HCT116 (cell line): Measurements from ENCODE around the gene NBAS. TPM values are rescaled to one million over a fixed set of nuclear protein-coding genes. Genes with fewer than 3 reads are reported as not detected.

Experiments used
- ATAC-seq: fragments of 200-7000 bp; cut with Tn5 transposase; 2 replicates; pipeline ENCODE4 v1.9.1; 2020; ENCODE audit warnings: mild to moderate bottlenecking, moderate library complexity
- BruUV-seq: library from RNA; stranded (reverse); fragments of 400-500 nt; replicated peaks from 2 replicates; lab custom pipeline; 2021; lab: Mats Ljungman, UMichigan
- CTCF ChIA-PET: fragments of 300-600 bp; sonication (Branson Sonifier 250); formaldehyde crosslinking; loops from one replicate; lab custom pipeline; 2021; ENCODE audit warnings: antibody characterized with exemption; lab: Charles Lee
- POLR2A ChIA-PET: fragments of 300-600, 350-600 bp; sonication (Branson Sonifier 250); formaldehyde crosslinking; loops from one replicate; lab custom pipeline; 2021; ENCODE audit warnings: antibody characterized with exemption; lab: Charles Lee
- RAD21 ChIA-PET, 2 experiments: fragments of 300-600 bp; sonication (Branson Sonifier 250); formaldehyde crosslinking; loops; one replicate each; lab custom pipeline; 2023; ENCODE audit warnings: low total read pairs in 2 of 2; ENCODE audit not compliant: uncharacterized antibody in 2 of 2, unreplicated experiment in 2 of 2, low non-redundant PET in 1 of 2; lab: Charles Lee
- DNase-seq: peaks from one replicate; pipeline ENCODE4 v3.0.0-alpha.2; 2010; ENCODE audit warnings: low read depth, low spot score
- H2AFZ ChIP-seq: fragments of 200-600 bp; shearing (Covaris generic), sonication (generic); 2 replicates; pipeline ENCODE4 v1.6.1; 2017; ENCODE audit warnings: low read depth, mixed run types, mixed read lengths, antibody characterized with exemption, low read length; ENCODE audit not compliant: poor library complexity, severe bottlenecking
- H3K27ac ChIP-seq: 2 replicates; pipeline ENCODE4 v1.5.1; 2012; ENCODE audit warnings: low read depth, low read length
- H3K27me3 ChIP-seq: fragments of 200-600 bp; sonication (generic); 2 replicates; pipeline ENCODE4 v1.6.1; 2016; ENCODE audit warnings: mixed run types, low read length, mixed read lengths; ENCODE audit not compliant: insufficient read depth
- H3K36me3 ChIP-seq, 2 experiments: fragments of 200-500 bp in 1 of 2; fragments of 200-600 bp in 1 of 2; sonication (Bioruptor generic) in 1 of 2; sonication (generic) in 1 of 2; 2 replicates each; pipeline versions ENCODE4 v1.5.1 to v1.6.1; 2014 to 2016; ENCODE audit warnings: low read length in 2 of 2, inconsistent platforms in 1 of 2, mixed read lengths in 1 of 2, mixed run types in 1 of 2; ENCODE audit not compliant: insufficient read depth in 2 of 2, control insufficient read depth in 1 of 2
- H3K4me1 ChIP-seq, 2 experiments: fragments of 200-600 bp in 1 of 2; sonication (generic) in 1 of 2; 2 replicates each; pipeline versions ENCODE4 v1.5.1 to v1.6.1; 2012 to 2017; ENCODE audit warnings: low read length in 2 of 2, inconsistent platforms in 1 of 2, mild to moderate bottlenecking in 1 of 2, mixed read lengths in 1 of 2, mixed run types in 1 of 2, moderate library complexity in 1 of 2; ENCODE audit not compliant: insufficient read depth in 2 of 2, control insufficient read depth in 1 of 2
- H3K4me2 ChIP-seq: fragments of 200-600 bp; sonication (generic); 2 replicates; pipeline ENCODE4 v1.6.1; 2017; ENCODE audit warnings: mixed run types, low read length, mixed read lengths
- H3K4me3 ChIP-seq, 2 experiments: fragments of 200-600 bp in 1 of 2; sonication (generic) in 1 of 2; replicated peaks in 1 of 2; 2 replicates each; pipeline ENCODE4 v1.5.1; 2011 to 2016; ENCODE audit warnings: low read length in 2 of 2, control low read depth in 1 of 2, low read depth in 1 of 2, mild to moderate bottlenecking in 1 of 2, mixed read lengths in 1 of 2, mixed run types in 1 of 2
- H3K79me2 ChIP-seq: fragments of 200-600 bp; sonication (generic); 2 replicates; pipeline ENCODE4 v1.6.1; 2017; ENCODE audit warnings: mild to moderate bottlenecking, mixed run types, low read length, moderate library complexity, mixed read lengths; ENCODE audit not compliant: insufficient read depth
- H3K9ac ChIP-seq: fragments of 200-600 bp; sonication (generic); 2 replicates; pipeline ENCODE4 v1.6.1; 2016; ENCODE audit warnings: low read length, mixed read lengths
- H3K9me2 ChIP-seq: fragments of 200-600 bp; sonication (generic), shearing (Covaris generic); 2 replicates; pipeline ENCODE4 v1.6.1; 2017; ENCODE audit warnings: mixed run types, mild to moderate bottlenecking, moderate library complexity; ENCODE audit not compliant: insufficient read depth
- H3K9me3 ChIP-seq, 2 experiments: fragments of 200-500 bp in 1 of 2; fragments of 200-600 bp in 1 of 2; sonication (Bioruptor generic) in 1 of 2; sonication (generic) in 1 of 2; 2 replicates each; pipeline ENCODE4 v1.6.1; 2014 to 2017; ENCODE audit warnings: low read length in 2 of 2, mixed read lengths in 2 of 2, inconsistent platforms in 1 of 2, low read depth in 1 of 2, mild to moderate bottlenecking in 1 of 2, mixed run types in 1 of 2, moderate library complexity in 1 of 2; ENCODE audit not compliant: control insufficient read depth in 1 of 2, insufficient read depth in 1 of 2
- H4K20me1 ChIP-seq: fragments of 200-600 bp; sonication (generic), shearing (Covaris generic); 2 replicates; pipeline ENCODE4 v1.6.1; 2017; ENCODE audit warnings: mixed run types, mild to moderate bottlenecking, moderate library complexity; ENCODE audit not compliant: insufficient read depth
- ATF3 ChIP-seq: IDR thresholded peaks from 2 replicates; pipeline ENCODE4 v1.6.1; 2012
- CBX3 ChIP-seq: IDR thresholded peaks from 2 replicates; pipeline ENCODE4 v1.6.1; 2012; ENCODE audit warnings: low read depth
- CTCF ChIP-seq, 3 experiments: fragments of 200-600 bp in 1 of 3; sonication (generic) in 1 of 3; IDR thresholded peaks in 2 of 3; conservative IDR thresholded peaks in 1 of 3; 2 replicates each; pipeline ENCODE4 v1.5.1; 2012 to 2017; ENCODE audit warnings: low read depth in 2 of 3, low read length in 2 of 3, antibody characterized with exemption in 1 of 3, borderline replicate concordance in 1 of 3, control low read depth in 1 of 3, mild to moderate bottlenecking in 1 of 3, mixed read lengths in 1 of 3, mixed run types in 1 of 3, moderate library complexity in 1 of 3; ENCODE audit not compliant: insufficient read depth in 1 of 3
- EGR1 ChIP-seq: IDR thresholded peaks from 2 replicates; pipeline ENCODE4 v1.6.1; 2012; ENCODE audit warnings: low read depth
- ELF1 ChIP-seq: IDR thresholded peaks from 2 replicates; pipeline ENCODE4 v1.6.1; 2012; ENCODE audit warnings: low read depth, borderline replicate concordance
- EZH2 ChIP-seq: fragments of 200-600 bp; sonication (generic); IDR thresholded peaks from 2 replicates; pipeline ENCODE4 v1.6.1; 2017; ENCODE audit warnings: antibody characterized with exemption, mixed run types
- EZH2phosphoT487 ChIP-seq: fragments of 200-600 bp; IDR thresholded peaks from 2 replicates; pipeline ENCODE4 v1.6.1; 2018; ENCODE audit warnings: antibody characterized with exemption, borderline replicate concordance
- FOSL1 ChIP-seq: IDR thresholded peaks from 2 replicates; pipeline ENCODE4 v1.6.1; 2012; ENCODE audit warnings: low read depth
- MAX ChIP-seq: IDR thresholded peaks from 2 replicates; pipeline ENCODE4 v1.6.1; 2012
- POLR2A ChIP-seq: IDR thresholded peaks from 2 replicates; pipeline ENCODE4 v1.7.0; 2011; ENCODE audit warnings: borderline replicate concordance; ENCODE audit not compliant: insufficient read depth, insufficient read length; ENCODE audit errors: extremely low read depth
- POLR2AphosphoS5 ChIP-seq: IDR thresholded peaks from 2 replicates; pipeline ENCODE4 v1.6.1; 2011; ENCODE audit warnings: mild to moderate bottlenecking, low read depth, low read length, moderate library complexity
- SIN3A ChIP-seq: IDR thresholded peaks from 2 replicates; pipeline ENCODE4 v1.6.1; 2012; ENCODE audit warnings: low read depth
- SP1 ChIP-seq: IDR thresholded peaks from 2 replicates; pipeline ENCODE4 v1.6.1; 2012; ENCODE audit warnings: low read depth
- TCF7L2 ChIP-seq: IDR thresholded peaks from 2 replicates; pipeline ENCODE4 v1.7.0; 2011; ENCODE audit warnings: borderline replicate concordance, inconsistent platforms; ENCODE audit not compliant: insufficient read depth, insufficient read length; ENCODE audit errors: extremely low read depth
- YY1 ChIP-seq: IDR thresholded peaks from 2 replicates; pipeline ENCODE4 v1.6.1; 2011; ENCODE audit warnings: low read length, low read depth, moderate library complexity, mild to moderate bottlenecking; ENCODE audit not compliant: insufficient replicate concordance; ENCODE audit errors: extremely low read depth
- ZNF274 ChIP-seq: fragments of 200-500 bp; sonication (Bioruptor generic); IDR thresholded peaks from 2 replicates; pipeline ENCODE4 v1.6.1; 2014; ENCODE audit warnings: mild to moderate bottlenecking, low read depth, low read length, inconsistent platforms
- intact Hi-C: fragments of 100-400 bp; cut with micrococcal nuclease; formaldehyde crosslinking; loops from 2 replicates; pipeline ENCODE4 v1.10.0; 2022
- total RNA-seq: library from RNA; stranded (reverse); gene quantifications from one replicate; pipeline ENCODE4 v1.2.1, GENCODE V29; 2021; ENCODE audit not compliant: unreplicated experiment
- TF ChIP-seq, protein P1 (sequence below): IDR thresholded peaks from 2 replicates; pipeline ENCODE4 v1.6.1; 2012; ENCODE audit warnings: low read depth
- TF ChIP-seq, protein P2 (sequence below): IDR thresholded peaks from 2 replicates; pipeline ENCODE4 v1.6.1; 2011; ENCODE audit warnings: mild to moderate bottlenecking, low read length, moderate library complexity; ENCODE audit not compliant: insufficient replicate concordance; ENCODE audit errors: extremely low read depth

NBAS gene
- total RNA-seq, 1 experiment from 2014 or later = 32.8 TPM

GRCh38 chr2:15293262-15293937, 267.7 kb downstream of the NBAS start:
- Histone ChIP-seq H3K4me2 (no peak overlapping the region), H3K4me3 (no peak overlapping the region), H4K20me1 (no peaks in the 10 kb centered on the region), H2AFZ (no peak overlapping the region), H3K36me3 (no peaks in the 10 kb centered on the region), H3K27ac (no peak overlapping the region), H3K27me3 (no peaks in the 10 kb centered on the region), H3K9ac (no peak overlapping the region), H3K79me2 (no peaks in the 10 kb centered on the region), H3K9me3 (no peaks in the 10 kb centered on the region), H3K4me1 (no peaks in the 10 kb centered on the region), H3K9me2 (no peaks in the 10 kb centered on the region)
- DNase-seq = no peak
- ChIA-PET RAD21 (no interaction called here), CTCF (no interaction called here), POLR2A (no interaction called here)
- no peak for TF ChIP-seq SP1
- TF ChIP-seq POLR2AphosphoS5 = no peak
- TF ChIP-seq ELF1 = no peak
- no peak for TF ChIP-seq POLR2A
- no peak for TF ChIP-seq ZNF274
- no peak for TF ChIP-seq TCF7L2
- TF ChIP-seq FOSL1 = no peak
- no peak for TF ChIP-seq MAX
- no peak for TF ChIP-seq EZH2phosphoT487
- TF ChIP-seq, protein P1, sequence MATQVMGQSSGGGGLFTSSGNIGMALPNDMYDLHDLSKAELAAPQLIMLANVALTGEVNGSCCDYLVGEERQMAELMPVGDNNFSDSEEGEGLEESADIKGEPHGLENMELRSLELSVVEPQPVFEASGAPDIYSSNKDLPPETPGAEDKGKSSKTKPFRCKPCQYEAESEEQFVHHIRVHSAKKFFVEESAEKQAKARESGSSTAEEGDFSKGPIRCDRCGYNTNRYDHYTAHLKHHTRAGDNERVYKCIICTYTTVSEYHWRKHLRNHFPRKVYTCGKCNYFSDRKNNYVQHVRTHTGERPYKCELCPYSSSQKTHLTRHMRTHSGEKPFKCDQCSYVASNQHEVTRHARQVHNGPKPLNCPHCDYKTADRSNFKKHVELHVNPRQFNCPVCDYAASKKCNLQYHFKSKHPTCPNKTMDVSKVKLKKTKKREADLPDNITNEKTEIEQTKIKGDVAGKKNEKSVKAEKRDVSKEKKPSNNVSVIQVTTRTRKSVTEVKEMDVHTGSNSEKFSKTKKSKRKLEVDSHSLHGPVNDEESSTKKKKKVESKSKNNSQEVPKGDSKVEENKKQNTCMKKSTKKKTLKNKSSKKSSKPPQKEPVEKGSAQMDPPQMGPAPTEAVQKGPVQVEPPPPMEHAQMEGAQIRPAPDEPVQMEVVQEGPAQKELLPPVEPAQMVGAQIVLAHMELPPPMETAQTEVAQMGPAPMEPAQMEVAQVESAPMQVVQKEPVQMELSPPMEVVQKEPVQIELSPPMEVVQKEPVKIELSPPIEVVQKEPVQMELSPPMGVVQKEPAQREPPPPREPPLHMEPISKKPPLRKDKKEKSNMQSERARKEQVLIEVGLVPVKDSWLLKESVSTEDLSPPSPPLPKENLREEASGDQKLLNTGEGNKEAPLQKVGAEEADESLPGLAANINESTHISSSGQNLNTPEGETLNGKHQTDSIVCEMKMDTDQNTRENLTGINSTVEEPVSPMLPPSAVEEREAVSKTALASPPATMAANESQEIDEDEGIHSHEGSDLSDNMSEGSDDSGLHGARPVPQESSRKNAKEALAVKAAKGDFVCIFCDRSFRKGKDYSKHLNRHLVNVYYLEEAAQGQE = no peak
- TF ChIP-seq YY1 = no peak
- TF ChIP-seq CTCF (IDR thresholded peaks at IDR 0.05 in 2 of 3, conservative IDR thresholded peaks at IDR 0.05 in 1 of 3; ENCODE audit: borderline replicate concordance in 1 of 3, insufficient read depth in 1 of 3, low read depth in 2 of 3, low read length in 2 of 3) = no peak
- TF ChIP-seq EGR1 = no peak
- TF ChIP-seq ATF3 = no peak
- TF ChIP-seq, protein P2, sequence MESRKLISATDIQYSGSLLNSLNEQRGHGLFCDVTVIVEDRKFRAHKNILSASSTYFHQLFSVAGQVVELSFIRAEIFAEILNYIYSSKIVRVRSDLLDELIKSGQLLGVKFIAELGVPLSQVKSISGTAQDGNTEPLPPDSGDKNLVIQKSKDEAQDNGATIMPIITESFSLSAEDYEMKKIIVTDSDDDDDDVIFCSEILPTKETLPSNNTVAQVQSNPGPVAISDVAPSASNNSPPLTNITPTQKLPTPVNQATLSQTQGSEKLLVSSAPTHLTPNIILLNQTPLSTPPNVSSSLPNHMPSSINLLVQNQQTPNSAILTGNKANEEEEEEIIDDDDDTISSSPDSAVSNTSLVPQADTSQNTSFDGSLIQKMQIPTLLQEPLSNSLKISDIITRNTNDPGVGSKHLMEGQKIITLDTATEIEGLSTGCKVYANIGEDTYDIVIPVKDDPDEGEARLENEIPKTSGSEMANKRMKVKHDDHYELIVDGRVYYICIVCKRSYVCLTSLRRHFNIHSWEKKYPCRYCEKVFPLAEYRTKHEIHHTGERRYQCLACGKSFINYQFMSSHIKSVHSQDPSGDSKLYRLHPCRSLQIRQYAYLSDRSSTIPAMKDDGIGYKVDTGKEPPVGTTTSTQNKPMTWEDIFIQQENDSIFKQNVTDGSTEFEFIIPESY = no peak
- TF ChIP-seq CBX3 = no peak
- no peak for TF ChIP-seq SIN3A
- no peak for TF ChIP-seq EZH2
- ATAC-seq = no peak
- BruUV-seq = no TSS peak
- intact Hi-C loops = no loop called here
